Activated naive CD8-positive, alpha-beta T cell treated with anti-CD3 and anti-CD28 coated beads, Interleukin-2, amount 10 ng/mL, durations not matched to agents 7 days and 5 days (primary cell): Measurements from ENCODE around the gene ACTR1B. TPM values are rescaled to one million over a fixed set of nuclear protein-coding genes. Genes with fewer than 3 reads are reported as not detected.
"Not testable (repeated sequence)": the region's sequence is repeated elsewhere in the genome, so short reads cannot be mapped to it uniquely, and the experiment has no call there.

Experiments
- ATAC-seq: fragments of 150-1000 bp; cut with Tn5 transposase; one replicate; pipeline ENCODE4 v1.10.0; 2021; ENCODE audit warnings: low read depth, moderate library complexity
- POLR2A ChIA-PET: fragments of 350-600 bp; sonication (Branson Sonifier 250); formaldehyde crosslinking; loops from one replicate; lab custom pipeline; 2021; ENCODE audit warnings: antibody characterized with exemption; lab: Charles Lee
- DNase-seq: peaks from one replicate; pipeline ENCODE4 v3.0.0; 2021
- H3K27ac Mint-ChIP-seq: one replicate; pipeline ENCODE4 v1.8.0; 2022; ENCODE audit warnings: mild to moderate bottlenecking, mixed read lengths
- H3K27me3 Mint-ChIP-seq: one replicate; pipeline ENCODE4 v1.8.0; 2022; ENCODE audit warnings: mild to moderate bottlenecking, moderate library complexity, mixed read lengths
- H3K36me3 Mint-ChIP-seq: one replicate; pipeline ENCODE4 v1.8.0; 2021; ENCODE audit warnings: mild to moderate bottlenecking, mixed read lengths
- H3K4me1 Mint-ChIP-seq: one replicate; pipeline ENCODE4 v1.8.0; 2021; ENCODE audit warnings: mixed read lengths
- H3K4me3 Mint-ChIP-seq: one replicate; pipeline ENCODE4 v1.8.0; 2022; ENCODE audit warnings: mild to moderate bottlenecking, moderate library complexity, mixed read lengths
- H3K9me3 Mint-ChIP-seq: one replicate; pipeline ENCODE4 v1.8.0; 2021; ENCODE audit warnings: mixed read lengths
- total RNA-seq, 2 experiments: library from RNA; stranded (reverse); gene quantifications; one replicate each; pipeline ENCODE4 v1.2.3, GENCODE V29; 2021

Gene ACTR1B
- total RNA-seq, 2 experiments from 2014 or later: 96.2 to 98.7 TPM

DNA sequence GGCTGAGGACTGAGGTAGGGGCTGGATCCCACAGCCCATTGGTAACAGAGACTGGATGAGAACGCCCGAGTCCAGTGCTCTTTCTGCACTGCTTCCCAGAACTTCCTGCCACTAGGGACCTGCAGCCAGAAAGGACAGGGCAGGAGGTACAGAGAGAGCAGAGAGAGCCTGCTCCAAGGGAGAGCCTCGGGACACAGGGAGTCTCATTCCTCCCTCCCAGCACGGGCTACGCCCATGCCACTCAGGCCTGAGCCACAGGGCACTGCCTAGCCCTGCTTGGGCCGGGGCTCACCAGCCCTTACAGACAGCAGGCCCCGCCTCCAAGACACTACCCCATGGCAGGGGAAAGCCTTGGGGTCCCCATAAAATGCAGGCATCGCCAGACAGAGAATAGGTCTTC is 48.1 kb downstream of the ACTR1B start:
- H3K27ac Mint-ChIP-seq, H3K36me3 Mint-ChIP-seq, H3K9me3 Mint-ChIP-seq, POLR2A ChIA-PET, H3K4me1 Mint-ChIP-seq, H3K4me3 Mint-ChIP-seq, DNase-seq, ATAC-seq, H3K27me3 Mint-ChIP-seq: not testable (repeated sequence)

DNA sequence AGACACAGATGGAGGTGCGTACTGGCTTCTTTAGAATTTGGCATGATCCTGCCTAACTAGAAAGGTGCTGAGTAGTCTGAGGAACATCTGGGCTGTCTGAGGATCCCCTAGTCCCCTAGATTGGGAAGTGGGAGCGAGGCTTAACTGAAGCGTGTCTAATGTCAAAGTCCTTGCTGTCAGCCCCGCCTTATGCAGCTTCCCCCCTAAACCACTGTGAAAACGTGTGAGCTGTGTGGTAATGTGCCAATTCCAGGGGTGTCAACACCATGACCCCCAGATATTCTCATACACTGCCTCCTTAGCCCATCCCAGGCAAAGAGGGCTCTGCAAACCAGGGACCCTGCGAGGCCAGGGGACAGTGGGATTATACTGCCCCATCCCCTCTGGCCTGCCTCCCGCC is 51.9 kb downstream of the ACTR1B start:
- H3K4me3 Mint-ChIP-seq, DNase-seq, H3K27me3 Mint-ChIP-seq, ATAC-seq, H3K27ac Mint-ChIP-seq, H3K4me1 Mint-ChIP-seq, H3K9me3 Mint-ChIP-seq, POLR2A ChIA-PET, H3K36me3 Mint-ChIP-seq: not testable (repeated sequence)

DNA sequence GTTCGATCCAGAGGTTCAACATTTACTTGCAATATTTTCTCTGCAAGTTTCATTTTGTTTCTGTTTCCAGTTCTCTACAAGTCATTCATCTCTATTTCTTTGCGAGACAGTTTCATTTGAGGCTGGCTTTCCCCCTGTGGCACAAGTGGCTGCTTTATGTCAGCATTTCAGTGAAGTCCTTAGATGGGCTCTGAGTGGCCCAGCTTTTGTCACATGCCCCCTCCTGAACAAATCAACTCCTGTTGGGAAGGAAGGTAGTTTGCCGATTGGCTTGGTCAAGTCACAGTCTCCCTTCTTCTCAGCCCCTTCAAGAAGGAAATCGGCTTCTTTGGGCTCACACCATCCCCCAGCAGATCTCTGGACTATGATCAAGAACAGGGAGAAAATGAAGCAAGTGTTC is 55.1 kb downstream of the ACTR1B start:
- H3K27ac Mint-ChIP-seq, H3K27me3 Mint-ChIP-seq, H3K4me3 Mint-ChIP-seq, H3K4me1 Mint-ChIP-seq, POLR2A ChIA-PET, H3K36me3 Mint-ChIP-seq, H3K9me3 Mint-ChIP-seq, DNase-seq, ATAC-seq: not testable (repeated sequence)

Other genes with a start within 250 kb of the ACTR1B start
- gene ANKRD36B, start 74.2 kb downstream of the ACTR1B start, total RNA-seq: 10 to 100 TPM; 58.3 to 59.5 TPM
- 100 to 1,000 TPM; 190 to 192 TPM for gene COX5B, start 18.0 kb downstream of the ACTR1B start, total RNA-seq
- 1 to 10 TPM; 6.9 to 8.8 TPM for gene C2orf92, start 5.7 kb upstream of the ACTR1B start, total RNA-seq
- 100 to 1,000 TPM; 350 to 367 TPM for gene ZAP70, start 49.5 kb upstream of the ACTR1B start, total RNA-seq